IPS-NIHi7 (cell line): Measurements from ENCODE around the gene OSBPL5.

Experiments used
- DNase-seq: peaks from one replicate; pipeline ENCODE4 v3.0.0; 2012; ENCODE audit warnings: mixed read lengths; ENCODE audit errors: extremely low spot score

The OSBPL5 gene

GRCh38 chr11:3102641-3102921, 62.5 kb downstream of the OSBPL5 start:
- DNase-seq = no peak

- no peak for DNase-seq
These were observed 63.0 kb downstream of the OSBPL5 start for GRCh38 chr11:3101921-3102640.

GRCh38 chr11:3099178-3099577, 65.9 kb downstream of the OSBPL5 start:
- DNase-seq = no peak

GRCh38 chr11:3096909-3097530, 68.1 kb downstream of the OSBPL5 start:
- no peak for DNase-seq

GRCh38 chr11:3095712-3096361, 69.3 kb downstream of the OSBPL5 start:
- DNase-seq = peak; percentile 38

- no peak for DNase-seq
These were observed 70.8 kb downstream of the OSBPL5 start for GRCh38 chr11:3094223-3094824.

GRCh38 chr11:3093281-3094191, 71.6 kb downstream of the OSBPL5 start:
- peak; percentile 50 for DNase-seq

GRCh38 chr11:3092603-3093141, 72.4 kb downstream of the OSBPL5 start:
- no peak for DNase-seq

- DNase-seq = peak; percentile 99
These were observed 73.1 kb downstream of the OSBPL5 start for GRCh38 chr11:3091846-3092602.

GRCh38 chr11:3091081-3091845, 73.8 kb downstream of the OSBPL5 start:
- DNase-seq = no peak

- DNase-seq = no peak
These were observed 74.8 kb downstream of the OSBPL5 start for GRCh38 chr11:3090096-3090901.

GRCh38 chr11:3089236-3090061, 75.7 kb downstream of the OSBPL5 start:
- peak; percentile 7 for DNase-seq

- DNase-seq = no peak
These were observed 76.3 kb downstream of the OSBPL5 start for GRCh38 chr11:3088806-3089205.

- peak; percentile 7 for DNase-seq
These were observed 77.0 kb downstream of the OSBPL5 start for GRCh38 chr11:3087821-3088800.

- no peak for DNase-seq
These were observed 77.7 kb downstream of the OSBPL5 start for GRCh38 chr11:3087373-3087772.

GRCh38 chr11:3086671-3087150, 78.4 kb downstream of the OSBPL5 start:
- DNase-seq = peak; percentile 4

GRCh38 chr11:3086114-3086513, 79.0 kb downstream of the OSBPL5 start:
- no peak for DNase-seq
